ENCODE measurements around the gene FLT3LG. TPM values are rescaled to one million over a fixed set of nuclear protein-coding genes. Genes with fewer than 3 reads are reported as not detected.

Gene FLT3LG
- total and polyA plus RNA-seq, 9 of the 15 experiments (the other 6 are each of a cell fraction or from before 2014, with no cell fraction given), result 0.31 to 6.4 (median 1.1) TPM

- no peak for TF ChIP-seq ZNF785 (CRISPR knock-in tag; IDR thresholded peaks at IDR 0.05)
- no peak for TF ChIP-seq CLOCK (CRISPR knock-in tag; IDR thresholded peaks at IDR 0.05; ENCODE audit: borderline replicate concordance)
- peak; percentile 47; the same call in 1 of the 2 replicates for TF ChIP-seq SAFB (IDR thresholded peaks at IDR 0.05; ENCODE audit: borderline replicate concordance, low read depth, low read length)
- no peak for TF ChIP-seq SMC3 (conservative IDR thresholded peaks at IDR 0.05; ENCODE audit: insufficient read depth, low read depth, low read length)
- TF ChIP-seq E2F5 (CRISPR knock-in tag; IDR thresholded peaks at IDR 0.05), result no peak
- TF ChIP-seq GTF2B (IDR thresholded peaks at IDR 0.05; ENCODE audit: extremely low read depth, insufficient read length), result no peak
- no peak for TF ChIP-seq CBFA2T2 (conservative IDR thresholded peaks at IDR 0.05)
- no peak for TF ChIP-seq ZNF23 (CRISPR knock-in tag; IDR thresholded peaks at IDR 0.05)
- TF ChIP-seq PRDM10 (IDR thresholded peaks at IDR 0.05; ENCODE audit: partially characterized antibody), result peak; percentile 86
- no peak for TF ChIP-seq ELF4 (CRISPR knock-in tag; IDR thresholded peaks at IDR 0.05)
- no peak for TF ChIP-seq PHB (CRISPR knock-in tag; IDR thresholded peaks at IDR 0.05)
- no peak for TF ChIP-seq ARID4B (CRISPR knock-in tag; IDR thresholded peaks at IDR 0.05)
- TF ChIP-seq TBP (optimal IDR thresholded peaks at IDR 0.05; ENCODE audit: low read depth, low read length), result peak; percentile 64
- no peak for TF ChIP-seq POLR2H (tag; IDR thresholded peaks at IDR 0.05; ENCODE audit: low read depth)
- no peak for TF ChIP-seq ZNF589 (CRISPR knock-in tag; IDR thresholded peaks at IDR 0.05; ENCODE audit: low read depth)
- TF ChIP-seq NBN (IDR thresholded peaks at IDR 0.05; ENCODE audit: low read depth), result no peak
Measured at GRCh38 chr19:49431330-49431749, 42.7 kb upstream of the FLT3LG start (continued).
